ENCODE results near the gene NR2F1-AS1. TPM values are rescaled to one million over a fixed set of nuclear protein-coding genes. Genes with fewer than 3 reads are reported as not detected.

The NR2F1-AS1 gene
- total and polyA plus RNA-seq, 9 of the 15 experiments (the other 6 are each of a cell fraction or from before 2014, with no cell fraction given): not detected

DNA sequence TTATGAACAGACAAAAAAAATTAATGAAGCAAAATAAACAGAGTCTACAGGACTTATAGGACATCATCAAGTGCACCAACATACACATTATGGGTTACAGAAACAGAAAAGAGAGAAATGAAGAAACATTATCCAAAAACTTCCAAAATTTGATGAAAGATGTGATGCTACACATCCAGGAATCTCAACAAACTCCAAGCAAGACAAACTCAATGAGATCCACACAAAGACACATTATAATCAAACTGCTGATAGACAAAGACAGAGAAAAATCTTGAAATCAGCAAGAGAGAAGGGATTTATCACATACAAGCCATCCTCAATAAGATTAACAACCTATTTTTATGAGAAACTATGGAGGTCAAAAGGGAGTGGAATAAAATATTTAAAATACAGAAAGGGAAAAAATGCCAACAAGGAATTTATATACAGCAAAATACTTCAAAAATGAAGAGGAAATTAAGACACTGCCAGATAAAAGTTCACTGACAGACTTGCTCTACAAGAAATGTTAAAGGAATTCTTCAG, 101.0 kb downstream of the NR2F1-AS1 start:
- intact Hi-C loops (cut with micrococcal nuclease) (no loop called here), in situ Hi-C loops (cut with MboI) (no loop called here)
- no peaks in the 10 kb centered on the region for H3K27me3 ChIP-seq (ENCODE audit: control insufficient read depth in 2 of 2, insufficient read depth in 2 of 2, low read length in 2 of 2)
- H3K79me2 ChIP-seq (ENCODE audit: control insufficient read depth, insufficient read depth, low read length): no peaks in the 10 kb centered on the region
- no peaks in the 10 kb centered on the region for H3K4me1 ChIP-seq (replicated peaks in 1 of 2; ENCODE audit: control insufficient read depth in 2 of 2, insufficient read depth in 2 of 2, low read length in 2 of 2)
- TF ChIP-seq, protein P1, sequence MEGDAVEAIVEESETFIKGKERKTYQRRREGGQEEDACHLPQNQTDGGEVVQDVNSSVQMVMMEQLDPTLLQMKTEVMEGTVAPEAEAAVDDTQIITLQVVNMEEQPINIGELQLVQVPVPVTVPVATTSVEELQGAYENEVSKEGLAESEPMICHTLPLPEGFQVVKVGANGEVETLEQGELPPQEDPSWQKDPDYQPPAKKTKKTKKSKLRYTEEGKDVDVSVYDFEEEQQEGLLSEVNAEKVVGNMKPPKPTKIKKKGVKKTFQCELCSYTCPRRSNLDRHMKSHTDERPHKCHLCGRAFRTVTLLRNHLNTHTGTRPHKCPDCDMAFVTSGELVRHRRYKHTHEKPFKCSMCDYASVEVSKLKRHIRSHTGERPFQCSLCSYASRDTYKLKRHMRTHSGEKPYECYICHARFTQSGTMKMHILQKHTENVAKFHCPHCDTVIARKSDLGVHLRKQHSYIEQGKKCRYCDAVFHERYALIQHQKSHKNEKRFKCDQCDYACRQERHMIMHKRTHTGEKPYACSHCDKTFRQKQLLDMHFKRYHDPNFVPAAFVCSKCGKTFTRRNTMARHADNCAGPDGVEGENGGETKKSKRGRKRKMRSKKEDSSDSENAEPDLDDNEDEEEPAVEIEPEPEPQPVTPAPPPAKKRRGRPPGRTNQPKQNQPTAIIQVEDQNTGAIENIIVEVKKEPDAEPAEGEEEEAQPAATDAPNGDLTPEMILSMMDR (IDR thresholded peaks at IDR 0.05 in 2 of 3, conservative IDR thresholded peaks at IDR 0.05 in 1 of 3; ENCODE audit: insufficient read depth in 2 of 3, low read depth in 1 of 3, low read length in 3 of 3): no peak
- TF ChIP-seq MYNN (IDR thresholded peaks at IDR 0.05) (no peak), MYNN (CRISPR knock-in tag; IDR thresholded peaks at IDR 0.05) (no peak), PHB2 (IDR thresholded peaks at IDR 0.05; ENCODE audit: low read depth) (no peak), SIRT6 (IDR thresholded peaks at IDR 0.05; ENCODE audit: low read depth, low read length) (no peak), MIER1 (IDR thresholded peaks at IDR 0.05; ENCODE audit: low read depth) (no peak), ELF2 (CRISPR knock-in tag; IDR thresholded peaks at IDR 0.05) (no peak), CBX8 (IDR thresholded peaks at IDR 0.05; ENCODE audit: borderline replicate concordance, extremely low read depth, low read depth, low read length, poor library complexity, severe bottlenecking) (no peak), ELF4 (CRISPR knock-in tag; IDR thresholded peaks at IDR 0.05) (no peak), SAFB2 (IDR thresholded peaks at IDR 0.05; ENCODE audit: borderline replicate concordance, low read depth, low read length, severe bottlenecking) (no peak), NR4A1 (CRISPR knock-in tag; IDR thresholded peaks at IDR 0.05) (no peak), NR4A1 (tag; IDR thresholded peaks at IDR 0.05) (no peak), KLF13 (tag; IDR thresholded peaks at IDR 0.05; ENCODE audit: borderline replicate concordance, low read depth) (no peak)
- TF ChIP-seq, protein P2, sequence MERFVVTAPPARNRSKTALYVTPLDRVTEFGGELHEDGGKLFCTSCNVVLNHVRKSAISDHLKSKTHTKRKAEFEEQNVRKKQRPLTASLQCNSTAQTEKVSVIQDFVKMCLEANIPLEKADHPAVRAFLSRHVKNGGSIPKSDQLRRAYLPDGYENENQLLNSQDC (CRISPR knock-in tag; IDR thresholded peaks at IDR 0.05): no peak
- no peak overlapping the region for H3K4me3 ChIP-seq
- H4K20me1 ChIP-seq (replicated peaks; ENCODE audit: control insufficient read depth, insufficient read depth, low read length): no peaks in the 10 kb centered on the region
- H3K9me3 ChIP-seq (replicated peaks; ENCODE audit: control insufficient read depth, insufficient read depth, low read depth, low read length): no peaks in the 10 kb centered on the region
- CTCF ChIA-PET (ENCODE audit: low intra/inter-chr PET ratio): no interaction called here
- BruUV-seq (replicated peaks): no TSS peak
- no peaks in the 10 kb centered on the region for H3K36me3 ChIP-seq (ENCODE audit: control insufficient read depth, insufficient read depth, low read length)
- no peak overlapping the region for H3K9ac ChIP-seq (ENCODE audit: insufficient read depth in 1 of 2, low read depth in 2 of 2, low read length in 2 of 2)
- H2AFZ ChIP-seq (ENCODE audit: low read depth, low read length): no peak overlapping the region
- H3K27ac ChIP-seq (ENCODE audit: extremely low read depth, low read depth, low read length): no peak overlapping the region
- H3K9me1 ChIP-seq (ENCODE audit: control insufficient read depth, insufficient read depth, low read length): no peaks in the 10 kb centered on the region
- H3K4me2 ChIP-seq (ENCODE audit: insufficient read depth, low read length): no peak overlapping the region
- DNase-seq (ENCODE audit: extremely low read depth in 1 of 4, low spot score in 3 of 4) (no peak), ATAC-seq (no peak), FAIRE-seq (no peak)
- POLR2A ChIA-PET: no interaction called here

Data from K562 (cell line).